HL-60/S4 (cell line): ENCODE data around the gene CRIM1.

ENCODE experiments used
- in situ Hi-C: fragments of 300-500 bp; cut with MboI; formaldehyde crosslinking; loops from 2 replicates; pipeline ENCODE4 v1.14.3; 2022; ENCODE audit warnings: low sequenced_read_pairs

CRIM1 gene

DNA sequence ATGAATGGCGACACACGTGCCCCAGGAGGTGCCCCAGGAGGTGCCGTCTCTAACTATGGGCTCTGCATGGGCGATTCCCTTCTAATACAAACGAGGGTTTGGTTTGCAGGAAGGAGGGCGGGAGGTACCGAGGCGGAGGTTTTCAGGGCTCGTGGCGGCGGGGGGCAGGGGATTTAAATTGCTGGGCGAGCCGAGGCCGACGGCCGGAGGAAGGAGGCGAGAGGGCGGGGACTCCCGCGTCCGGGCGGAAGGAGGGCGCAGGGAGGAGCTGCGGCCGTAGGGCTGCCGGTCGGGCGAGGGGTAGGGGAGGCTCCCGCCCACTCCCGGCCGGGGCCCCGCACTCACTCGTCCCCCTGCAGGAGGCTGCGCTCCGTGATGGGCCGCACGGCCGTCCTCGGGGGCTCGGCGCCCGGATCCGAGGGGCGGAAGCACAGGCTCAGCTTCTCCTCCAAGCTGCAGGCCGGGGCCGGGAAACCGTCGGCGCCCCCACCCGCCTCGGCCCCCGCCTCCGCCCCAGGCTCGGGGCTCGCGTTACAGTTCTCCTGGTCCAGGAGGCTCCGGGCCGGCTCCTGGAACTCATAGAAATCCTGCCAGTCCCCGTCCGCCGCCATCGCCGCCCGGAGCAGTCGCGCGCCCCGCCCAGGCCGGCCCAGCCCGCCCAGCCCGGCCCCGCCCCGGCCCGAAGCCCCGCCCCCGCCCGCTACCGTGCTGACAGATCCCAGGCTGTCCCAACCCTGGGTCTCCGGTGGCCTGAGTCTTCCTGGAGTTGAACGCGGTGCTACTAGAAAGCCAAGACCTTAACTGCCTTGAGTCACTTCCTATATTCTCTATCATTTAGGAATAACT is 242.2 kb downstream of the CRIM1 start, which contains the start of gene FEZ2:
Gene FEZ2 (minus strand): TSS at position 637 of the 846 bp plus-strand sequence. CDS start 26 bp downstream, at position 611.
- in situ Hi-C loops: no loop called here
